Body of pancreas (tissue), 4 donors: ENCODE results near the gene BEND3. TPM values are rescaled to one million over a fixed set of nuclear protein-coding genes. Genes with fewer than 3 reads are reported as not detected.

Source experiments
- ATAC-seq: fragments of 150-250 bp; one replicate; pipeline ENCODE4 v1.9.1; 2016
- DNase-seq, 4 donors: peaks; one replicate each; pipeline ENCODE4 v3.0.0-alpha.2; 2019
- H3K27ac ChIP-seq, 4 donors: fragments of 200-600 bp; sonication (generic); 1 replicate in 3 of 4; 2 replicates in 1 of 4; pipeline versions ENCODE4 v1.5.1 to v1.6.1; 2016 to 2019; ENCODE audit warnings: mild to moderate bottlenecking in 1 of 4, mixed read lengths in 1 of 4, moderate library complexity in 1 of 4
- H3K27me3 ChIP-seq, 2 donors: fragments of 200-600 bp; sonication (generic); one replicate each; pipeline ENCODE4 v1.6.0; 2016; ENCODE audit warnings: mild to moderate bottlenecking in 1 of 2
- H3K36me3 ChIP-seq, 2 donors: fragments of 200-600 bp; sonication (generic); replicated peaks in 1 of 2; 2 replicates each; pipeline ENCODE4 v1.5.1; 2016; ENCODE audit warnings: low read depth in 2 of 2; ENCODE audit not compliant: insufficient read depth in 1 of 2
- H3K4me1 ChIP-seq: fragments of 200-600 bp; sonication (generic); one replicate; pipeline ENCODE4 v1.6.0; 2016
- H3K4me3 ChIP-seq, 2 donors: fragments of 200-600 bp; sonication (generic); 1 replicate in 1 of 2; 2 replicates in 1 of 2; pipeline ENCODE4 v1.5.1; 2016 to 2019
- H3K9me3 ChIP-seq, 3 donors: fragments of 200-600 bp; sonication (generic); 1 replicate in 2 of 3; 2 replicates in 1 of 3; pipeline ENCODE4 v1.5.1; 2016
- POLR2A ChIP-seq, 3 donors: fragments of 450-650 bp; IDR thresholded peaks; one replicate each; pipeline ENCODE4 v1.6.1; 2016; ENCODE audit warnings: antibody characterized with exemption in 3 of 3, mild to moderate bottlenecking in 2 of 3
- WGBS, 2 donors: methylation state at CpG; one replicate each; pipeline ENCODE4 v1.1.5; 2017; 5-methylcytosine and 5-hydroxymethylcytosine counted together
- intact Hi-C: fragments of 100-400 bp; cut with DNase I; formaldehyde crosslinking; loops from one replicate; pipeline ENCODE4 v1.15.1; 2023
- total RNA-seq, 2 donors: library from RNA; depleted of rRNA; stranded (reverse); fragments of >200 nt; gene quantifications; one replicate each; pipeline ENCODE4 v1.1.0, GENCODE V29; 2016
- TF ChIP-seq, protein P1 (sequence below), 7 experiments: fragments of 450-650 bp in 4 of 7; fragments of 200-600 bp in 3 of 7; sonication (generic) in 3 of 7; IDR thresholded peaks; one replicate each; pipeline ENCODE4 v1.5.1; 2016 to 2019; ENCODE audit warnings: antibody characterized with exemption in 7 of 7

Gene BEND3
- total RNA-seq, 2 donors from 2014 or later: 2.1 to 4.0 TPM

DNA sequence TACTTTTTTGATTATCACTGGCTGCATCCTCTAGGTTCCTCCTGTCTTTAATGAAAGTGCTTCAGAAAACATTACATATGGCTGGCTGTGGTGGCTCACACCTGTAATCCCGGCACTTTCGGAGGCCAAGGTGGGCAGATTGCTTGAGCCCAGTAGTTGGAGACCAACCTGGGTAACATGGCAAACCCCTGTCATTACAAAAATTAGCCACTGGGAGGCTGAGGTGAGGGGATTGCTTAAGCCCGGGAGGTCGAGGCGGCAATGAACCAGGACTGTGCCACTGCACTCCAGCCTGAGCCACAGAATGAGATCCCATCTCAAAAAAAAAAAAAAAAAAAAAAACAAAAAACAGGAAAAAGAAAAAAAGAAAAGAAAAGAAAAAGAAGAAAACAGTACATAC is 35.3 kb downstream of the BEND3 start:
- intact Hi-C loops: no loop called here
- no peak for DNase-seq
- WGBS, 2 donors: 80 to 86% methylated on average over 5 of the region's 5 CpGs

DNA sequence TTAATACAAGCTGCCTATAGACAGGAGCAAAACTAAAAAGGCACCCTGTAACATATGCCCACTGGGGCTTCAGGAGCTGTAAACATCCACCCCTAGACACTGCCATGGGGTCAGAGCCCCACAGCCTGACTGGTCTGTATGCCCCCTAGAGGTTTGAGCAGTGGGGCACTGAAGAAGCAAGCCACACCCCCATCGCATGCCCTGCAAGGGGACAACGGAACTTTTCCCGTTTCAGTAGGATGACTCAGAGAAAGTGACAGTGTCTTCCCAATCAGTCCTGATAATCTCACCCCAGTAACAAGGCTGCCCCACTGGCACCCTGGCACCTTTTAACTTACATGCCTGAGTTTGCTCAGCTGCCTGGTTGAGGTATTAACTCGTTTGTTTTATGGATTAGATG is 35.9 kb downstream of the BEND3 start:
- Histone ChIP-seq H3K36me3 (no peaks in the 10 kb centered on the region), H3K27me3 (no peaks in the 10 kb centered on the region), H3K4me1 (no peaks in the 10 kb centered on the region), H3K27ac (no peak overlapping the region), H3K9me3 (no peaks in the 10 kb centered on the region), H3K4me3 (no peak overlapping the region)
- DNase-seq: no peak
- no peak for ATAC-seq
- no peak for TF ChIP-seq POLR2A (IDR thresholded peaks at IDR 0.05)
- TF ChIP-seq, protein P1, sequence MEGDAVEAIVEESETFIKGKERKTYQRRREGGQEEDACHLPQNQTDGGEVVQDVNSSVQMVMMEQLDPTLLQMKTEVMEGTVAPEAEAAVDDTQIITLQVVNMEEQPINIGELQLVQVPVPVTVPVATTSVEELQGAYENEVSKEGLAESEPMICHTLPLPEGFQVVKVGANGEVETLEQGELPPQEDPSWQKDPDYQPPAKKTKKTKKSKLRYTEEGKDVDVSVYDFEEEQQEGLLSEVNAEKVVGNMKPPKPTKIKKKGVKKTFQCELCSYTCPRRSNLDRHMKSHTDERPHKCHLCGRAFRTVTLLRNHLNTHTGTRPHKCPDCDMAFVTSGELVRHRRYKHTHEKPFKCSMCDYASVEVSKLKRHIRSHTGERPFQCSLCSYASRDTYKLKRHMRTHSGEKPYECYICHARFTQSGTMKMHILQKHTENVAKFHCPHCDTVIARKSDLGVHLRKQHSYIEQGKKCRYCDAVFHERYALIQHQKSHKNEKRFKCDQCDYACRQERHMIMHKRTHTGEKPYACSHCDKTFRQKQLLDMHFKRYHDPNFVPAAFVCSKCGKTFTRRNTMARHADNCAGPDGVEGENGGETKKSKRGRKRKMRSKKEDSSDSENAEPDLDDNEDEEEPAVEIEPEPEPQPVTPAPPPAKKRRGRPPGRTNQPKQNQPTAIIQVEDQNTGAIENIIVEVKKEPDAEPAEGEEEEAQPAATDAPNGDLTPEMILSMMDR (IDR thresholded peaks at IDR 0.05): no peak
- WGBS, 2 donors: 39 to 55% methylated on average over 4 of the region's 4 CpGs
- intact Hi-C loops: no loop called here

More for the DNA sequence above, 35.3 kb downstream of the BEND3 start:
- H3K36me3 ChIP-seq: no peaks in the 10 kb centered on the region
- no peak overlapping the region for H3K4me3 ChIP-seq
- H3K27me3 ChIP-seq: no peaks in the 10 kb centered on the region
- H3K27ac ChIP-seq: no peak overlapping the region
- ATAC-seq: no peak
- H3K4me1 ChIP-seq: no peaks in the 10 kb centered on the region
- H3K9me3 ChIP-seq: no peaks in the 10 kb centered on the region
- TF ChIP-seq, protein P1 (IDR thresholded peaks at IDR 0.05): peak in 3 of 7 experiments; percentile 6 to 27 (median 16)
- TF ChIP-seq POLR2A (IDR thresholded peaks at IDR 0.05): no peak

DNA sequence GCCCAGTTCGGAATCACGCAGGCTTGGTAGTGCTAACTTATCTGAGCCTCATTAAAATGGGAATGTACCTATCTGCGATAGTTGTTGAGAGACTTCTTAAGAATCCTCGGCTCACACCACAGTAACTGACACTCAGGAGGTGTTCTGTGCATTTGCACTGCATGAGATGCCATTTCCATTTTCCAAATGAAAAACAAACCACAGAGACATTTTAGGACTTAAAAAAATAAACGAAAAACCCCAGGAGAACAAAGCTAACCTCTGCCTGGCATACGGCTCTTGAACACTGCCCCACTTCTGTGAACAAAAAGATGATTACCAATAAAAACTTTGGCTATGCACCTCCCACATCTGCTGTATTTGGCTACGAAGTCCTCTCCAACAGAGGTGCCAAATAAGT is 37.6 kb downstream of the BEND3 start:
- Histone ChIP-seq H3K9me3 (no peaks in the 10 kb centered on the region), H3K4me1 (no peaks in the 10 kb centered on the region), H3K36me3 (no peaks in the 10 kb centered on the region), H3K4me3 (no peak overlapping the region), H3K27me3 (no peaks in the 10 kb centered on the region), H3K27ac (no peak overlapping the region)
- TF ChIP-seq POLR2A (IDR thresholded peaks at IDR 0.05): no peak
- TF ChIP-seq, protein P1 (IDR thresholded peaks at IDR 0.05): no peak
- no peak for DNase-seq
- intact Hi-C loops: no loop called here
- no peak for ATAC-seq
- WGBS, 2 donors: 85 to 88% methylated on average over 7 of the region's 7 CpGs

DNA sequence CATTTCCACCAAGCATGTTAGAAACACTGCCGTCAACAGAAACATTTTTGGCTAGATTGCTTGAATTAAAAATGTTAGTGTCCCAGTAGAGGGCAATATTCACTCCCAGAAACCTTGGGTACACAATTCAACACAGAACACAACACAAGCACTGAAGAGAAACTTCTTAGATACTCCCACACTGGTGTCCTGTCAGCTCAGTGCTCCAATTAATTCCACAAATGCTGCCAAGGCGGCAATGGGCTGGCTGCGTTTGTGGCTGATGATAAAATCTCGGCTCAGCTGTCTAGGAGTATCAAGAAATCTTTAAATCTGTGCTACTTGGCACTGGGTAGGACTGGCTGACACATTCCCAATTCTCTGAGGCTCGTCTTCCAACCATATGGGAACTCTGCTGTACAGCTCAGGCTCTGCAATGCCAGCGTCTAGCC is 39.3 kb downstream of the BEND3 start:
- intact Hi-C loops: no loop called here
- WGBS, 2 donors: 57 to 67% methylated on average over 4 to 6 of the region's 6 CpGs
- ATAC-seq: no peak

DNA sequence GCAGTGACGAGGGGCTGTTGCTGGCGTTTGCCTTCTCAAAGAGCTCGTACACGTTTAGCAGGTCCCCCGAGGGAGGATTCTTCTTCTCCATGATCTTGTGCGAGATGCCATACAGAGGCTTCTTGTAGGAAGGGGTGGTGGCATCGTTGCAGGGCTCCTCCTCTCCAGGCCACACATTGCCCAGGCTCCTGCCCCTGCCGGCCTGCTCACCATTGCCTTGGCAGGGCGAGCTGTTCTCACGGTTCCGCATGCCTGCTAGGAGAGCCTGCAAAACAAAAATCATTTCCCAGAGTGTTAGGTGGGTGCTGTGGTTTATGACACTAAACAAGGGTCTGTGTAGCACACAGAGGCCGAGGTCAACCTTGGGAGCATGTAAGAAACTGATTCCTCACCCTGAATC is 44.6 kb downstream of the BEND3 start:
- H3K36me3 ChIP-seq: no peaks in the 10 kb centered on the region
- WGBS, 2 donors: 88 to 91% methylated on average over 6 to 8 of the region's 12 CpGs
- H3K4me3 ChIP-seq: no peak overlapping the region
- ATAC-seq (no peak), DNase-seq (no peak)
- intact Hi-C loops: no loop called here
- no peaks in the 10 kb centered on the region for H3K9me3 ChIP-seq
- peaks cover 4% of the 10 kb centered on the region for H3K4me1 ChIP-seq
- H3K27ac ChIP-seq: no peak overlapping the region
- no peak for TF ChIP-seq POLR2A (IDR thresholded peaks at IDR 0.05)
- TF ChIP-seq, protein P1 (IDR thresholded peaks at IDR 0.05): no peak
- no peaks in the 10 kb centered on the region for H3K27me3 ChIP-seq

More for the DNA sequence above, 39.3 kb downstream of the BEND3 start:
- no peak overlapping the region for H3K27ac ChIP-seq
- H3K36me3 ChIP-seq: no peaks in the 10 kb centered on the region
- no peaks in the 10 kb centered on the region for H3K4me1 ChIP-seq
- no peak for DNase-seq
- TF ChIP-seq POLR2A (IDR thresholded peaks at IDR 0.05): no peak
- TF ChIP-seq, protein P1 (IDR thresholded peaks at IDR 0.05): peak in 2 of 7 experiments; percentile 9 to 34
- no peaks in the 10 kb centered on the region for H3K27me3 ChIP-seq
- no peaks in the 10 kb centered on the region for H3K9me3 ChIP-seq
- no peak overlapping the region for H3K4me3 ChIP-seq
